Germinal center (tissue), 1 donor: ENCODE measurements around the gene VPS45.

Experiments
- DNase-seq: peaks from one replicate; pipeline ENCODE4 v3.0.0; 2012; ENCODE audit warnings: mixed read lengths, low spot score

VPS45 gene

GRCh38 chr1:150194381-150195031, 126.9 kb downstream of the VPS45 start:
- no peak for DNase-seq
